ENCODE measurements around the gene SHH. TPM values are rescaled to one million over a fixed set of nuclear protein-coding genes. Genes with fewer than 3 reads are reported as not detected.

SHH gene
- polyA plus RNA-seq, 1 donor (not counting 4 experiments of a cell fraction or from before 2014, with no cell fraction given), result not detected

GRCh38 chr7:155792999-155793560, 19.2 kb downstream of the SHH start:
- no peak for TF ChIP-seq EZH2 (IDR thresholded peaks at IDR 0.05; ENCODE audit: low read length)
- Histone ChIP-seq H3K9me3 (ENCODE audit: control insufficient read depth, low read depth, low read length) (peaks cover 2% of the 10 kb centered on the region), H3K4me2 (ENCODE audit: control insufficient read depth, extremely low read depth, insufficient read depth, low read depth, low read length) (no peak overlapping the region), H3K36me3 (ENCODE audit: control insufficient read depth in 2 of 2, extremely low read depth in 1 of 2, insufficient read depth in 2 of 2, low read length in 2 of 2) (no peaks in the 10 kb centered on the region), H3K9ac (ENCODE audit: control insufficient read depth, extremely low read depth, insufficient read depth, low read length) (no peak overlapping the region), H3K4me1 (ENCODE audit: control insufficient read depth, extremely low read depth, insufficient read depth, low read length) (peaks cover 10% of the 10 kb centered on the region), H4K20me1 (ENCODE audit: control insufficient read depth, extremely low read depth, insufficient read depth, low read length) (no peaks in the 10 kb centered on the region), H3K27me3 (ENCODE audit: control insufficient read depth, extremely low read depth, insufficient read depth, low read length) (peaks cover 21% of the 10 kb centered on the region), H3K9me1 (ENCODE audit: control insufficient read depth, extremely low read depth, insufficient read depth, low read length) (no peaks in the 10 kb centered on the region), H2AFZ (ENCODE audit: control insufficient read depth, low read length) (no peak overlapping the region), H3K4me3 (ENCODE audit: control insufficient read depth in 2 of 3, extremely low read depth in 1 of 3, insufficient read depth in 2 of 3, low read depth in 1 of 3, low read length in 3 of 3) (no peak overlapping the region), H3K27ac (ENCODE audit: control insufficient read depth, insufficient read depth, low read length) (no peak overlapping the region), H3K79me2 (ENCODE audit: control insufficient read depth, insufficient read depth, low read length) (no peaks in the 10 kb centered on the region)
- FAIRE-seq, result no peak
- dilution Hi-C loops (cut with MboI; ENCODE audit: extremely low pct_ligation_motif_present, low sequenced_read_pairs), result no loop called here
- no peak for DNase-seq (ENCODE audit: low read depth, low spot score)

DNA sequence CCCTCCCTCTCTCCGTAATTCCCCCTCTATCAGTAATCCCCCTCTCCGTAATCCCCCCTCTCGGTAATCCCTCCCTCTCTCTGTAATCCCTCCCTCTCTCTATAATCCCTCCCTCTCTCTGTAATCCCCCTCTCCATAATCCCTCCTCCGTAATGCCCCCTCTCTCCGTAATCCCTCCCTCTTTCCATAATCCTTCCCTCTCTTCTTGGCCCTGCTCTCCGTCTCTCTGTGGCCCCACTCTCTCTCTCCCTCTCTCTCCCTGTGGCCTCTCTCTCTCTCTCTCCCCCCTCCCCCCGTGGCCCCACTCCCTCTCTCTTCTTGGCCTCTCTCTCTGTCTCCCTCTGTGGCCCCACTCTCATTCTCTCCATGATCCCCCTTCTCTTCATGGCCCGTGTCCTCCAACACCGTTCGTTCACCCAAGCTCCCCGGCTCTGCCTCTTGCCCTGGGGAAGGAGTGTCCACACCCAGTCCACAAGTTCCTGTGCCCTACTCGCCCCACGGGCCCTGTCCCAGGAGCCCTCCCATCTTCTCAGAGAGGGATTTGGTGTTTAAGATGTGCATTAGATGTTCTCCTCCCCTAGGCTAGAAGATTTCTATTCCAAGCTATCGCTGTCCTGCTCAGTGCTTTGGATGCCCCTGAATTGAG, 19.8 kb downstream of the SHH start:
- no peak overlapping the region for H3K4me3 ChIP-seq (ENCODE audit: control insufficient read depth in 2 of 3, extremely low read depth in 1 of 3, insufficient read depth in 2 of 3, low read depth in 1 of 3, low read length in 3 of 3)
- H3K9ac ChIP-seq (ENCODE audit: control insufficient read depth, extremely low read depth, insufficient read depth, low read length), result no peak overlapping the region
- TF ChIP-seq EZH2 (IDR thresholded peaks at IDR 0.05; ENCODE audit: low read length) (no peak), CTCF (optimal IDR thresholded peaks at IDR 0.05 in 1 of 3, IDR thresholded peaks at IDR 0.05 in 1 of 3, conservative IDR thresholded peaks at IDR 0.05 in 1 of 3; ENCODE audit: extremely low read depth in 1 of 3, insufficient read depth in 2 of 3, low read length in 3 of 3) (no peak)
- peaks cover 18% of the 10 kb centered on the region for H3K27me3 ChIP-seq (ENCODE audit: control insufficient read depth, extremely low read depth, insufficient read depth, low read length)
- H3K9me1 ChIP-seq (ENCODE audit: control insufficient read depth, extremely low read depth, insufficient read depth, low read length), result no peaks in the 10 kb centered on the region
- no peak overlapping the region for H2AFZ ChIP-seq (ENCODE audit: control insufficient read depth, low read length)
- H3K79me2 ChIP-seq (ENCODE audit: control insufficient read depth, insufficient read depth, low read length), result no peaks in the 10 kb centered on the region
- peaks cover 2% of the 10 kb centered on the region for H3K9me3 ChIP-seq (ENCODE audit: control insufficient read depth, low read depth, low read length)
- DNase-seq (ENCODE audit: low read depth, low spot score), result no peak
- no peak overlapping the region for H3K27ac ChIP-seq (ENCODE audit: control insufficient read depth, insufficient read depth, low read length)
- no peaks in the 10 kb centered on the region for H3K36me3 ChIP-seq (ENCODE audit: control insufficient read depth in 2 of 2, extremely low read depth in 1 of 2, insufficient read depth in 2 of 2, low read length in 2 of 2)
- no peaks in the 10 kb centered on the region for H4K20me1 ChIP-seq (ENCODE audit: control insufficient read depth, extremely low read depth, insufficient read depth, low read length)
- no peak for FAIRE-seq
- no peak overlapping the region for H3K4me2 ChIP-seq (ENCODE audit: control insufficient read depth, extremely low read depth, insufficient read depth, low read depth, low read length)
- H3K4me1 ChIP-seq (ENCODE audit: control insufficient read depth, extremely low read depth, insufficient read depth, low read length), result peaks cover 10% of the 10 kb centered on the region
- dilution Hi-C loops (cut with MboI; ENCODE audit: extremely low pct_ligation_motif_present, low sequenced_read_pairs), result no loop called here
